H1 (cell line): ENCODE measurements around the gene SMURF2. TPM values are rescaled to one million over a fixed set of nuclear protein-coding genes. Genes with fewer than 3 reads are reported as not detected.

Experiments used
- polyA plus RNA-seq, 7 experiments: library from polyadenylated mRNA; depleted of rRNA in 3 of 7; stranded (reverse) in 5 of 7; unstranded in 2 of 7; fragments of >200 nt in 5 of 7; fragments of 200-250 nt in 2 of 7; gene quantifications; 1 replicate in 5 of 7; 2 replicates in 1 of 7; 4 replicates in 1 of 7; pipeline versions ENCODE4 v1.2.1 to v1.2.3, GENCODE V29; 2011 to 2013; ENCODE audit warnings: missing spikeins in 2 of 7, mixed read lengths in 2 of 7
- total RNA-seq: library from RNA; stranded (reverse); fragmentation: NEBNext Ultra II Directional; extraction: Animal tissue kit (Norgen Biotek cat#: 25700); gene quantifications from 2 replicates; pipeline ENCODE4 v1.2.1, GENCODE V29; 2021
- TF ChIP-seq, protein P1 (sequence below): IDR thresholded peaks from 2 replicates; pipeline ENCODE4 v1.6.1; 2011; ENCODE audit warnings: low read length, improper control_type of control experiment

The SMURF2 gene
- total and polyA plus RNA-seq, 2 of the 8 experiments (the other 6 are each of a cell fraction or from before 2014, with no cell fraction given), result 7.2 to 29.2 TPM

DNA sequence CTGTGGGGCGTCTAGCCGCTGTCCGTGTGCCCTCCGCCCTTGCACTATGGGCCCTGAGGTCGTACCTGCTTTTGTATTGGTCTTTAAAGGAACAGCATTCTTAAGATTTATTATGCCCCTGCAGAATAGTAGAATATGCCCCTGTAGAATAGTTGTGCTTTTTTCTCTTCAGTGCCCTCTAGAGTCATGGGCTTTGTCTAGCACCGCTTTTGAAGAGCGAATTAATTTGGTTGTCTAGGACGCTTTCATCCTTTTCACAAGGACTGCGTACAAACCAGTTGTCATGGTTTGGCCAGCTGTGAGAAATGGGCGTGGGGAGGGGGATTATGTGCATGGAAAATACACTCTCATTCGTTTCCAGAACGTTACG lies 154.7 kb downstream of the SMURF2 start (continued):
- TF ChIP-seq, protein P1, sequence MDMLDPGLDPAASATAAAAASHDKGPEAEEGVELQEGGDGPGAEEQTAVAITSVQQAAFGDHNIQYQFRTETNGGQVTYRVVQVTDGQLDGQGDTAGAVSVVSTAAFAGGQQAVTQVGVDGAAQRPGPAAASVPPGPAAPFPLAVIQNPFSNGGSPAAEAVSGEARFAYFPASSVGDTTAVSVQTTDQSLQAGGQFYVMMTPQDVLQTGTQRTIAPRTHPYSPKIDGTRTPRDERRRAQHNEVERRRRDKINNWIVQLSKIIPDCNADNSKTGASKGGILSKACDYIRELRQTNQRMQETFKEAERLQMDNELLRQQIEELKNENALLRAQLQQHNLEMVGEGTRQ, result no peak
